Fibroblast of villous mesenchyme (primary cell): ENCODE data around the gene ZNHIT6. TPM values are rescaled to one million over a fixed set of nuclear protein-coding genes. Genes with fewer than 3 reads are reported as not detected.

Source experiments
- DNase-seq: peaks from one replicate; pipeline ENCODE4 v3.0.0-alpha.2; 2010; ENCODE audit warnings: low read depth
- H3K4me3 ChIP-seq: 2 replicates; pipeline ENCODE4 v1.5.1; 2011; ENCODE audit warnings: low read depth, mild to moderate bottlenecking, low read length
- CTCF ChIP-seq: IDR thresholded peaks from 2 replicates; pipeline ENCODE4 v1.5.1; 2012; ENCODE audit warnings: low read depth, mild to moderate bottlenecking, low read length; ENCODE audit not compliant: insufficient read depth
- total RNA-seq: library from RNA; depleted of rRNA; stranded (reverse); fragments of >200 nt; gene quantifications from 2 replicates; pipeline ENCODE4 v1.2.3, GENCODE V29; 2012

Gene ZNHIT6
- total RNA-seq, 1 donor = 17.3 TPM

- DNase-seq = no peak
- no peak for TF ChIP-seq CTCF
- no peak overlapping the region for H3K4me3 ChIP-seq
Measured at GRCh38 chr1:85605484-85606413, 102.5 kb downstream of the ZNHIT6 start.

DNA sequence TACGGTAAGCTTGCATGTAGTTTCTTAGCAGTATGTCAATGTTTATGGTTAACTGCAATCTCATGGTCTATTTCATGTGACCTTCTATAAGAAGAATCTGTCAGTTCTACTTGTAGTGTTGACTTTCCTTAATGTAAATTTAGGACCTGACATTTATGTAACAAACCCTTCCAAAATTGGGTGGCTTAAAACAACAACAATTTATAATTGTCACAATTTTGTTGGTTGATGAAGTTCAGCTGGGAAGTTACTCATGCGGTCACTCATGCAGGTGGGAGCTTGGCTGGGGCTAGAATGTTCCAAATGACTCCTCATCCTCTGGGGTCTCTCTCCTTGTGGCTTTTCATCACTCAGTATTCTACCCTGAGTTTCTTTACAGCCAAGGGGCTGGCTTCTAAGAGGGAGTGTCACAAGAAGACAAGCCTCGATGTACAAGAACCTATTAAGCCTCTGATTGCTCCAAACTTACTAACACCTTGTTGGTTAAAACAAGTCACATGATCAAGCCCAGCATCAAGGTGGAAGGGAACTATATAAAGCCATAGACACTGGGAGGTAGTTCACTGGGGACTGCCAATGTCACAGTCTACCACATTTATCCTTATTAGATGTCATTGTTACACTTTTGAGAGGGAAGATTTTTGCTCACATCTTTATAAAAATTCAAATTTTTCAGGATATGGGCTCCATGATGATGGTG lies 103.8 kb downstream of the ZNHIT6 start:
- no peak for TF ChIP-seq CTCF
- no peak for DNase-seq
- no peak overlapping the region for H3K4me3 ChIP-seq

GRCh38 chr1:85603086-85603880 lies 105.0 kb downstream of the ZNHIT6 start:
- no peak for DNase-seq
- no peak overlapping the region for H3K4me3 ChIP-seq
- no peak for TF ChIP-seq CTCF

DNA sequence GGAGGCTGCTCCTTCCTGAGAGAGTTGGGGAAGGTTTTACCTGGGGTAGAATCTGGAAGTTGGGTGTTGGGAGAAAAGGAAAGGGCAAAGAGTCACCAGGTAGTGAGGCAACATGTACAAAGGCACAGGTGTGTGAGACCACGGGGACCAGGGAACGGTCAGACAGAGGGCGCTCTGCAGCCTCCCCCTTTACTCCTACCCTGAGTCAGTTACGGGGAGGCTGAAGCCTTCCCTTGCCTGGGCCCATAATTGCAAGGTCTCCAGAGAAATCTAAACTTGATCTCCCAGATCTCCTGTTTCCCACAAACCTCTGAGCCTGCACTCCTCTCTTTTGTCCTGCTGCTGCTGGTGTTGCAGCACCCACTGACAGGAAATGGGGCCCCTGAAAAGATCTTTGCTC lies 105.7 kb downstream of the ZNHIT6 start:
- no peak for DNase-seq
- no peak overlapping the region for H3K4me3 ChIP-seq
- no peak for TF ChIP-seq CTCF

DNA sequence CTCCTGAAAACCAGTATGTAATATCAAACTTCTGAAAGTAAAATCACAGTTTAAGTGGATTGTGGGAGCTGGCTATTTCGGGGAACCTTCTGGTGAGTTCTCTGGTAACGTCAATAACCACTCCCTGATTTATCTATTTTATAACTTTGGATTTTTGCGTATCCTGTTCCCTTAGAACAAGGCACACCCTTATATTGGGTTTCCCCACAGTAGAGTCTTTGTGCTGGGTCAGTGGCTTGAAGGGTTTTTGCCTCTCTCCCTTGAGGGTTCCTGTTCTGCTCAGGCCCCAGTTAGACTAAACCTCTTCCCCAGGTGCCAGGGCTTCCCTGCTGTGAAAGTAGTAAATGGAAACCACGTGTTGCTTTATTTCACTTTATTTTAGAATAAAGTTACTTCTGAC lies 106.3 kb downstream of the ZNHIT6 start:
- DNase-seq = no peak
- no peak for TF ChIP-seq CTCF
- H3K4me3 ChIP-seq = no peak overlapping the region

DNA sequence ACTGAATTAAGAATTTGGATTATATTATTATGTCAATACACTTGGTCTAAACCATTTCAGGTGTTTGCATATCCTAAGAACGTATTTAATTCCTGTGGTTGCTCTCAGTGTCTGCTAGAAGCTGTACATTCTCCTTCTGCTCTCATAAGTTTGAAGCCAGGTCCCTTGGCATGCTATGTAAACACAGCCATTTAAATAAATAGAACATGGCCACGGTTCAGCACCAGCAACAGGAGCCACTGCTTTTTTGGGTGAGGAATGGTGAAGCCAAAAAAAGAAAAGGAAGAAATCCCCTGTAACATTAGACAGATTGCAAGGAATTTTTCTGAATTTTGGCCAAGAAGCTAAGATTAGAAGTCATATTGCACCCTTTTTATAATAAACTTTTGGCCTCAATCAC lies 108.6 kb downstream of the ZNHIT6 start:
- no peak for TF ChIP-seq CTCF
- no peak overlapping the region for H3K4me3 ChIP-seq
- no peak for DNase-seq
